Activated T-cell treated with anti-CD3 and anti-CD28 coated beads, Interleukin-2, amount 50 U/mL, for 4 hours (primary cell): ENCODE results near the gene WDR38. TPM values are rescaled to one million over a fixed set of nuclear protein-coding genes. Genes with fewer than 3 reads are reported as not detected.

Source experiments
- ATAC-seq, 2 donors: fragments of 200-7000 bp; cut with Tn5 transposase; one replicate each; pipeline ENCODE4 v1.10.0; 2021
- DNase-seq: peaks from one replicate; pipeline ENCODE4 v3.0.0-alpha.2; 2020
- H3K27me3 Mint-ChIP-seq: one replicate; pipeline ENCODE4 v1.8.0; 2021; ENCODE audit warnings: low read depth, mixed read lengths
- H3K36me3 Mint-ChIP-seq: one replicate; pipeline ENCODE4 v1.8.0; 2022; ENCODE audit warnings: mixed read lengths; ENCODE audit not compliant: insufficient read depth
- H3K4me1 Mint-ChIP-seq: one replicate; pipeline ENCODE4 v1.8.0; 2021; ENCODE audit warnings: low read depth, mixed read lengths
- H3K4me3 Mint-ChIP-seq: one replicate; pipeline ENCODE4 v1.8.0; 2021; ENCODE audit warnings: mild to moderate bottlenecking, moderate library complexity, mixed read lengths
- H3K9me3 Mint-ChIP-seq: one replicate; pipeline ENCODE4 v1.8.0; 2021; ENCODE audit warnings: mixed read lengths
- total RNA-seq, 3 donors: library from RNA; stranded (reverse); gene quantifications; one replicate each; pipeline ENCODE4 v1.2.1, GENCODE V29; 2021

Gene WDR38
- total RNA-seq, 3 donors from 2014 or later, result not detected

GRCh38 chr9:124897570-124898460, 44.6 kb downstream of the WDR38 start:
- Mint-ChIP-seq H3K27me3 (no peaks in the 10 kb centered on the region), H3K9me3 (no peaks in the 10 kb centered on the region), H3K4me3 (no peak overlapping the region), H3K4me1 (peaks cover 9% of the 10 kb centered on the region), H3K36me3 (peaks cover 34% of the 10 kb centered on the region)
- DNase-seq (no peak), ATAC-seq (no peak)

- H3K4me3 Mint-ChIP-seq, result no peak overlapping the region
- H3K36me3 Mint-ChIP-seq, result peaks cover 31% of the 10 kb centered on the region
- ATAC-seq (no peak), DNase-seq (no peak)
- peaks cover 5% of the 10 kb centered on the region for H3K4me1 Mint-ChIP-seq
- no peaks in the 10 kb centered on the region for H3K27me3 Mint-ChIP-seq
- H3K9me3 Mint-ChIP-seq, result no peaks in the 10 kb centered on the region
Observed at GRCh38 chr9:124899845-124900244, 46.6 kb downstream of the WDR38 start.

GRCh38 chr9:124906966-124907365, 53.7 kb downstream of the WDR38 start:
- Mint-ChIP-seq H3K27me3 (no peaks in the 10 kb centered on the region), H3K9me3 (no peaks in the 10 kb centered on the region), H3K4me1 (no peaks in the 10 kb centered on the region), H3K4me3 (no peak overlapping the region), H3K36me3 (peaks cover 33% of the 10 kb centered on the region)
- ATAC-seq (no peak), DNase-seq (no peak)

Other genes with a start within 250 kb of the WDR38 start
- 1 to 10 TPM; 2.3 to 3.5 (median 2.7) TPM for gene NR6A1, start 82.1 kb upstream of the WDR38 start, total RNA-seq
- under 1 TPM in 1 of 3 donors, not detected in 2; 0.03 TPM for gene OLFML2A, start 76.3 kb upstream of the WDR38 start, total RNA-seq
- gene RPL35, start 8.5 kb downstream of the WDR38 start, total RNA-seq, result 1,000 to 10,000 TPM; 2,385 to 2,622 (median 2,487) TPM
- gene ARPC5L, start 8.7 kb downstream of the WDR38 start, total RNA-seq, result 100 to 1,000 TPM; 131 to 146 (median 146) TPM
- 10 to 100 TPM; 13.0 to 15.4 (median 14.0) TPM for gene GOLGA1, start 87.6 kb downstream of the WDR38 start, total RNA-seq